Epidermal melanocyte (primary cell): ENCODE data around the gene DCT.

Experiments used
- DNase-seq: peaks from one replicate; pipeline ENCODE4 v3.0.0; 2011; ENCODE audit warnings: low spot score; ENCODE audit not compliant: insufficient read length

Gene DCT

GRCh38 chr13:94454906-94455305 lies 24.6 kb downstream of the DCT start:
- DNase-seq = no peak

DNA sequence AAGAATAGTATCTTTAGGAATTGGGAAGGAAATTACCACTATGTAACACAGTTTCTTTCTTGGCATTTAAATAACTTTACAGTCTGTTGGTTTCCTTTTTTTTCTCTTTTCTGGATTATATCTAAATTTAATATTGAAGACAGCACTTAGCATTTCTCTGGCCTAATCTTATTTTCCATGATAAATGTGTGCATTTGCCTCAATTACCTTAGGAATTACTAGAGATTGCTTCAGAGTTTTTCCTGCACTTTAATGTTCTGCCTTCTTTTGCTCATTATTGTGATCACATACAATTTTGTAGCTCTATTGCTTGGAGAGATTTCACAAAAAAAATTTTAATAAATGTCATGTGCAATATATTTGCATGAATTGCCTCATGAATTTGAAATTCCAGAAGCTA lies 25.1 kb downstream of the DCT start:
- no peak for DNase-seq

- no peak for DNase-seq
Observed at GRCh38 chr13:94444826-94445225, 34.7 kb downstream of the DCT start.

GRCh38 chr13:94435604-94436226 lies 43.8 kb downstream of the DCT start:
- DNase-seq = peak; percentile 56

DNA sequence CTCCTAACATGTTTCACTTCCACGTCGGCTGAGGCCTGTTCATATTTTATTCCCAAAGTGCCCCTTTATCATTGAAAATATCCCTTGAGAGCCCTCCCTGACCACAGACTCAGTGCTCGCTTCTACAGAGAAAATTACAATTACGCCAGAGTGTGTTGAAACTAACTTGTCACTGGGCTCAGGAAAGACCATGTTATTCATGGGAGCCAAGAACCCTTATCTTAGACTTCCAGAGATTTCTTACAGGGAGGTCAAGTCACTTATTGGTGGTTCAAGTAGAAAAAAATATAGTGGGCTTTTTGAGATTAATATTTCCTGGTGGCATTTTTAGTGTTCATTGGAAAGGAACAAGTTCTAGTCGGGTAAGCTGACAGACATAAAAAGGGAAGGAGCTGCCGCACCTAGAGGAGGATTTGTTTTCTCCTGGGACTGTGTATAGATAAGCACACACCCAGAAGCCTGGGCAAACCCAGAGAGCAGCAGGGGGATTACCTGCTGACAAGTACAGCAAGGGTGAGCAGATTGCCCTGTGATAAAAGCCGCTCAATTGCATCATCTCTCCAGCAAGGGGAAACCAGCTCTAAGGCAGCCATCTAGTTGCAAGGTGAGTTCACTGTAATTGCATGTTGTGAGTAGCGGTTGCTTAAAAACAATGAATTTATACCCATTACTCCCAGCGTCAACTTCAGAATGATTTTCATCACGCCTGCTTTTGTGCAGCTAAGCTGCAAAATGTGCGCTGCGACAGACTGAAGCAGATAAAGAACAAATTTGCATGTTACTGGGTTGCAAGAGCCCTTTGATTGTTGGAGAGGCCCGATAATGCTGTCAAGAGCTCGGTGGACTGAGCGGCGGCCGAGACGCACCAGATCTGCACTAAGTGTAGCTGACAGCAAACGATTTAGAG lies 46.2 kb downstream of the DCT start:
- no peak for DNase-seq

GRCh38 chr13:94431987-94432386 lies 47.5 kb downstream of the DCT start:
- no peak for DNase-seq

DNA sequence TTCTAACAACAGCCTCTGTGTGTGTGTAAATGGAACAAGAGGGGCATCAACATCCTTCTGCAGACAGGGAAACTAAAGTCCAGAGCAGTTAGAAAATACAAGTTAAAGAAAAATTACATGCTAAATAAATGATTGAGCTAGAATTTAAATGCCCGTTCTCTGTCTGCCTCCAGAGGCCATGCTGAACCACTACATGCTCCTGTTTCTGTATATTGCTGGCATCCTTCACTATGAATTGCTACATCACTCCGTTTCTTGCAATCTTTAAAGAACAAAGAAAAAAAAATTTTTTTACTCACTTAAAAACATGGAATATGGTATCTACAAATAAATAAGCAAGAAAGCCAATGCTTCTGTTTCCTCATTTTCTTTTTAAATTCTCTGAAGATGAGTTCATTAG lies 47.9 kb downstream of the DCT start:
- DNase-seq = no peak

DNA sequence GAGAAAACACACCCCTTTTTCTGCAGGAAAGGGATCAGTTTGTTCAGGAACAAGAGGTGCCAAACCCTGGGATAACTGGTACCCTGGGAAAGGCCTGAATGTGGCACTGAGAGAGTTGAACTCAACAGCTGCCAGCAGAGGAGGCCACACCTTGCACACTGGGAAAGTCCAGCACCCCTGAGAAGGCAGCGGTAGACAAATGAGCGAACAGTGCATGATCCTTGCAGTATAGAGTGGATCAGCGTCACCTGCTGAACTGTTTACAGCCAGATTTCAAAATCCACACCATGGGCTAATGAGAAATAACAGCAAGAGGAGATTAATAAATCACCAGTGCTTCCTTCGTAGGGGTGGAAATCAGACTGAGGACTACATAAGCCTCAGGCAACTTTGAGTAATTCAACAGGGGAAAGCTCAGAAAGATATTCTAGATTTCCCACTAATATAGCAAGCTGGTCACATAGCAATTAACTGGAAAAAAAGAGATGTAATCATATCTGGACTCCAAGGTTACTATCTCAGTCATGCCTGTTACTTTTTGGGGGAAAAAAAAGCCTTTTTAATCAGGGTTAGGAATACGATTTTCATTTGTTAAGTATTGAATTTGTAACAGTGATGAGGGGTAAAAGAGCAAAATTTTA lies 52.0 kb downstream of the DCT start:
- DNase-seq = no peak

DNA sequence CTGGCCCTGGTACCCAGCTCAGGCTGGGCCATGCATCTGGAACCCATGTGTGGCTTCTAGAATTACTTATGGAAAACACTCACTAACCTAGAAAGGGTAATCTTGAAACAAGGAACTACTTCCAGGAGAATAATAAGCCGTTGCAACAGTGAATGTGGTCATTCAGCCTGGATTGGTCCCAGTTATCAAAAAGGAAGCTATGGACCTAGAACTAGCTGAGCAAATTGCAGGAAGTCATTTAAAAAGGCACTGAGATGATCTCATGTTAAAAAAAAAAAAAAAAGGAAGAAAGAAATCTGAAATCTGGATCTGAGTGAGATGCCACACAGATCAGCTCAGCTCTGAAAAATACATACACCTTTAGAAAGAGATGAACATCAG lies 59.6 kb downstream of the DCT start:
- DNase-seq = no peak

DNA sequence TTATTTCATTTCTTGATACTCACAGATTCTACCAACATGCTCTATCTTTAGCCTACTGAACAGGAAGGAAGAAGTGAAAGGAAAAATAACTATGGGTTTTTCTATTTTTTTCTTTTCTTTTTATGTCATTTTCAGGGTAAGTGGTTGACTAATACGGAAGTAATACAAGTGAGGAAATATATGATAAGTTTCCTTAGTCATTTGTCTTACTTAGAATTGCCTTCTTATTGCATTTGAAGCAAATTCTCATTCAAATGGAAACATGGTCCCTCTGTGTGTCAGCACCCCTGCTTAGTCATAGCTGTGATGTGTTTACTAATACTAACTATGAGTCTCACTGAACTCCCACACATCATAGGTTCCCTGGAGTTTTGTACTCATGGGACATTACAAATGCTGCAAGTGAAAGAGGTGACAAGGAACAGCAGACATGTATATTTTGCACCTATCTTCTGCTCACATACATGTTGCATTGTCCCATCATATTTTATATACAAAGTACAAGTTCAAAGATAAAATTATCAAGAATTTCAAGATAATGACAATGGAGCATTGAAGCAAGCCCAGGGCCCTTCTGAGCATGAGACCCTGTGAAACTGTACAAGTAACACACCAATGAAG lies 60.1 kb downstream of the DCT start:
- DNase-seq = no peak

- DNase-seq = no peak
Observed at GRCh38 chr13:94417294-94417693, 62.2 kb downstream of the DCT start.

GRCh38 chr13:94416454-94417080 lies 62.9 kb downstream of the DCT start:
- DNase-seq = no peak

- DNase-seq = no peak
Observed at GRCh38 chr13:94415500-94416237, 63.8 kb downstream of the DCT start.

DNA sequence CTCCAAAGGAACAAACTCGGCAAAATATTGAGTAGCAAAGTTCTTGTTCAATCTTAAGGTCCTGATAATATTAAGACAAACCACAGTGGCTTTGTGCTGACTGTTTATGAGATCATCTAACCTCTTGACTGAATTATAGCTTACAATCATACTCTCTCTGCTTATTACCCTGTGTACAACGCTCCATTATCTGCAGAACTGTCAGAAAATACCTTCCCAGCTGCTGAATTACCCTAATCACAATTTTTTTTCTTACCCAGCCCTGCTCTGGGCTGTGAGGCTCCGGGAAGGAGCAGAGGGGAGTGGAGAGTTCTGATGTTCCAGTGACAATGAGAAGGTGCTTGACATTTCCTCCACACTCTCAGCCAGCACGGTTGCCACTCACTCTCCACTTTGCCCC lies 64.8 kb downstream of the DCT start:
- DNase-seq = no peak

- no peak for DNase-seq
Observed at GRCh38 chr13:94414141-94414540, 65.3 kb downstream of the DCT start.

GRCh38 chr13:94413598-94413944 lies 65.9 kb downstream of the DCT start:
- DNase-seq = no peak

DNA sequence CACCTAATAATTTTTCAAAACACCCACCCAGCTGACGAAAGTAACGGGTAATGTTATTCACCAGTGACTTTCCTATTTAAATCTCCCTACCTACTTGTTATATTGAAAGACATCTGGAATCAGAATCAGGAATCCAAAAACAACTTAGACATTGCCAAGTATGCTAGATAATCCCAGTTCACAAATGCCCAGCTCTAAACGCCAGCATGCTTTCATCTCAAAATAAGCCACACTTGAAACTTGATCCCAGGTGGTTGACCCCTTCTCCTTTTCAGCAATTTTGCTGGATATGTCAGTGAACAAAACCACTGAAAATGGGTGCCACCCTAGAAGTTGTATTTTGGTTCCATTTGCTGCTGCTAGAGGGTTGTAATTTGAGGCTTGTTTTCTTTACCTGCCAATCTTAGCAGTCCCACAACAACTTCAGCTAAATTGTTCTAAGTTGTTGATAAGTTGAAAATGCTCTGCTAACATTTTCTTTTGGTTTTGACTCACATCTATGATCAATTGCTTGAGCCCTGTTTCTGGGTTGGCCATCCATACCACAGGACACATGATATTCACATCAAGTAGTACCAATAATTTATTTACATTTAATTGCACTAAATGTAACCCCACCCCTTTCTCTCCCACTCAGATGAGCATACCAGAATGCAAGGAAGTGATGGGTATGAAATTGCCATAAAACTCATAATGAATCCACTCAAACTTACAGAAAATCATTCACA lies 66.4 kb downstream of the DCT start:
- DNase-seq = no peak

DNA sequence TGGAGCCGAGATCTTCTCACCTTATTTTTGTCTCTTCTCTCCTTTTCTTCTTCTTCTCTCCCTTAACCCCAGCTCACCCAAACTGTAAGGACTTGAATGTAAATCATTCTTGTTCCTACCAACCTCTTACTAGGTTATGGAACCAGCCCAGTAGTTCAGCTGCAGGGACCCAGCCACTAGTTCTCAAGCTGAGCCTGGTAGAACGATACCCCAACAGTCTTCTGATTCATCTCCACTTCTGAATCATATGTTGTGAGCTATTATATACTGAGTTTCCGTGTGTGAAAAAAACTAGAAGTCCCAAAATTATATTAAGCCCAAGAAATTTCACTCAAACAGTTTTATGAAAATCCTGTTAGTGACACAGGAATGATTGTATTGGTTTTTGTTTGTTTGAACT lies 67.7 kb downstream of the DCT start:
- DNase-seq = no peak

GRCh38 chr13:94408314-94409036 lies 71.0 kb downstream of the DCT start:
- DNase-seq = no peak

DNA sequence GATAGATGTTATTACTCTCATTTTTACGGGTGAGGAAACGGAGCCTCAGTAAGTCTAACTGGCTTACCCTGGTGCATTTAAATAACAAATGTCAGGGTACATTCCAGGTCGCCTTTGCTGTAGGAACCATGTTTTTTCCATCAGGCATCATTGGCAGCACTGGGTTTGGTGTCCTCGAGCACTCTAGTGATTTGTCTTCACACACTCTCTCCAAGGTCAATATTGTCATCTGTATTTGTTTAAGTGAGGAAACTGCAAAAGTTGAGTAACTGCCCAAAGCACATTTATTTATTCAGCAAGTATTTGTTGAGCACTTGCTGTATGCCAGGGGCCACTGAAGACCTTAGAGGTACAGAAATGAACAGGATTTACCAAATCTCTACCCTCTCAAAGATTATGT lies 78.6 kb downstream of the DCT start:
- DNase-seq = no peak
